ENCODE results near the gene VSIG1. TPM values are rescaled to one million over a fixed set of nuclear protein-coding genes. Genes with fewer than 3 reads are reported as not detected.

Gene VSIG1
- total RNA-seq, 1 donor from 2014 or later = not detected

Other genes starting within 250 kb of the VSIG1 start
- 25.8 TPM for gene MID2, start 219.2 kb upstream of the VSIG1 start, total RNA-seq
- not detected for gene TEX13B, start 62.7 kb upstream of the VSIG1 start, total RNA-seq
- gene PSMD10, start 46.5 kb downstream of the VSIG1 start, total RNA-seq = 59.2 TPM
- 20.6 TPM for gene ATG4A, start 46.7 kb downstream of the VSIG1 start, total RNA-seq